Stimulated activated CD4-positive, alpha-beta T cell treated with anti-CD3 and anti-CD28 coated beads, Interleukin-15, amount 100 ng/mL, for 48 hours (primary cell): ENCODE data around the gene UVSSA.
"Not testable (repeated sequence)": the region's sequence is repeated elsewhere in the genome, so short reads cannot be mapped to it uniquely, and the experiment has no call there.

Experiments
- DNase-seq, 2 donors: peaks; one replicate each; pipeline ENCODE4 v3.0.0-alpha.2; 2020; ENCODE audit warnings: low read depth in 2 of 2

UVSSA gene

GRCh38 chr4:1316537-1317168 is 30.4 kb upstream of the UVSSA start:
- no peak for DNase-seq

GRCh38 chr4:1317177-1318045 is 29.6 kb upstream of the UVSSA start:
- no peak for DNase-seq

DNA sequence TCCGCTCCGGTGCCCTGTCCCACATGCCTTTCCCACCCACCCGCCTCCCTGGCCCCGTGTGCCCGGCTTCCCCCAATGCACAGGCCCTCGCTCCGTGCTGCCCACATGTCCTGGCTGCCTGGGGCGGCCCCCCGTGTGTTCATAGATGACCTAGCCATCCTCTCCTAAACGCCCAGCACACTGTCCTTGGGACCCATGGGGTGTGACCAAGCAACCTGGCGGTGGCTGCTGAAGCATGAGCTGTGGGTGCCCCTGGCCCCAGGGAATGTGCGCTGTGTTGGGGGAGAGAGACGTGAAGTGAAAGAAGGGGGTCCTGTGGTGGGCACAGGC is 29.0 kb upstream of the UVSSA start:
- DNase-seq, result no peak

- no peak for DNase-seq
Observed at GRCh38 chr4:1318488-1319213, 28.4 kb upstream of the UVSSA start.

DNA sequence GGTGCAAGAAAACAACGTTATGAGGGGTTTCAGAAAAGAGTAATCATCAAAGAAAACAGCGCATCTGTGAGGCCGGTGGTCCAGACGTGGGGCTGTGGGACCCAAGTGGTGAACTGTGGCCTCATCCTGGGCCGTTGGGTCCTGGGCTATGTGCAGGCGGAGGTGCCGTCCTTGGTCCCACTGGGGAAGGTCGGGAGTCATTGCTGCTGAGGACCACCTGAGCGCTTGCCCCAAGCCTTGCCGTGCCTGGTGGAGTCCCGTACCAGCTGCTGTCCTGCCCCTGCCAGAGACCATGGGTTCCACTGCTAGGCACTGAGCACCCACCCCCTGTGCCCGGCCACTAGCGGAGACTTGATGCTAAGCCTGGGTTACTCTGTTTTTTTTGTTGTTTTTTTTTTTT is 25.5 kb upstream of the UVSSA start:
- no peak for DNase-seq

DNA sequence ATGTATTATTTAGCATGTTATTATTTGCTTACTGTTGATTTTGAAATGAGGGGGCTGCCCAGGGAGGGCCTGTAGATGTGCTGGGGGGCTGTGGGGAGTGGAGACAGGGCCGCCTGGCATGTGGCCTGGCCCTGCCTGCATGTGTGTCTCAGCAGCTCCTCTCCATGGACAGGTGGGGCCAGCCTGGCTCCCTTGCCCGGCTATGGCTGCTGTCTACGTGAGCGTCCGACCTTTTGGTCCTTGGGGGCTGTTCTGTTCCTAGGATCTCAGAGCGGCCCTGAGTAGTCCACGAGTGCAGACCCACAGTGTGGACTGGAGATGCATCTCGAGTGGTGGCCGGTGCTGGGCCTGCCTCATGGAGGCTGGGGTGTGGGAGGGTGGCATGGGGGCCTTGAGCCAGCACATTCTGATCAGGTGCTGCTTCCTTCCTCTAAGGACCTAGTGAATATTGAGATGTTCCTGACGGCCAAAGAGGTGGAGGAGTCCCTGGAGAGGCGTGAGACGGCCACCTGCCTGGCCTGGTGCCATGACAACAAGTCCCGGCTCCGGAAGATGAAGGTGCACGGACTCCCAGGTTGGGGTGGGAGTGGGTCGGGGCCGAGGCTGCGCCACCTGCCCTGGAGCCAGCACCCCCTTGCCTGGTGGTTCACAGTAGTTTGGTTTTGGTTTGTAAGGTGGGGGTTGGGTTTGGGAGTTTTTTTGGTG is 24.9 kb upstream of the UVSSA start:
- no peak for DNase-seq

GRCh38 chr4:1323280-1323634 is 23.8 kb upstream of the UVSSA start:
- no peak for DNase-seq

- no peak for DNase-seq
Observed at GRCh38 chr4:1323635-1324442, 23.2 kb upstream of the UVSSA start.

DNA sequence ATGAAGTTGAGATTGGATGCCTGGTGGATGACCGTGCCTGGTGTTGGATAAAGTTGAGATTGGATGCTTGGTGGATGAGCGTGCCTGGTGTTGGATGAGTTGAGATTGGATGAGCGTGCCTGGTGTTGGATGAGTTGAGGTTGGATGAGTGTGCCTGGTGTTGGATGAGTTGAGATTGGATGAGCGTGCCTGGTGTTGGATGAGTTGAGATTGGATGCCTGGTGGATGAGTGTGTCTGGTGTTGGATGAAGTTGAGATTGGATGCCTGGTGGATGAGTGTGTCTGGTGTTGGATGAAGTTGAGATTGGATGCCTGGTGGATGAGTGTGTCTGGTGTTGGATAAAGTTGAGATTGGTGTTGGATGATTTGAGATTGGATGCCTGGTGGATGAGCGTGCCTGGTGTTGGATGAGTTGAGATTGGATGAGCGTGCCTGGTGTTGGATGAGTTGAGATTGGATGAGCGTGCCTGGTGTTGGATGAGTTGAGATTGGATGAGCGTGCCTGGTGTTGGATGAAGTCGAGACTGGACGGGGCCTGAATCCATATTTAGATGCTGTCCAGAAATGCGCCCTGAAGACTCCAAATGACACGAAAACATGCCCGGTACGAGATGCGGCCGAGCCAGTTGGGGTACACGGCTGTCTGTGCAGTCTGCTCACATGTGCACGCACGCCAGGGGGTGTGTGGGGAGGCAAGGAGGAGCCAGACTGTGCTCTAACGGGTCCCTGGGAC is 22.4 kb upstream of the UVSSA start:
- DNase-seq, result not testable (repeated sequence)

DNA sequence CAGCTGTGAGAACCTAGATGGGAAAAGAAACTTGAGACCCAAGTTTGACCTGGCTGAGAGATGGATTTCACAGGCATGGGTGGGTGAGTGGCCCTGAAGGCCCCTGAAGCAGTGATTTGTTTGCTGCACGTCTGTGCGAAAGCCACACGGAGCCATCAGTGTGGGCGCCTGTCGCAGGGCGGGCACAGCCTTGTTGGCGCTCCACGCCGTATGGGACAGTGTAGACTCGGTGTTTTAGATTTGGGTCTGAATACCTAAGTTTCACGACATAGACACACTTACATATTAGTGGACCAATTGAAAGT is 21.9 kb upstream of the UVSSA start:
- DNase-seq, result no peak

DNA sequence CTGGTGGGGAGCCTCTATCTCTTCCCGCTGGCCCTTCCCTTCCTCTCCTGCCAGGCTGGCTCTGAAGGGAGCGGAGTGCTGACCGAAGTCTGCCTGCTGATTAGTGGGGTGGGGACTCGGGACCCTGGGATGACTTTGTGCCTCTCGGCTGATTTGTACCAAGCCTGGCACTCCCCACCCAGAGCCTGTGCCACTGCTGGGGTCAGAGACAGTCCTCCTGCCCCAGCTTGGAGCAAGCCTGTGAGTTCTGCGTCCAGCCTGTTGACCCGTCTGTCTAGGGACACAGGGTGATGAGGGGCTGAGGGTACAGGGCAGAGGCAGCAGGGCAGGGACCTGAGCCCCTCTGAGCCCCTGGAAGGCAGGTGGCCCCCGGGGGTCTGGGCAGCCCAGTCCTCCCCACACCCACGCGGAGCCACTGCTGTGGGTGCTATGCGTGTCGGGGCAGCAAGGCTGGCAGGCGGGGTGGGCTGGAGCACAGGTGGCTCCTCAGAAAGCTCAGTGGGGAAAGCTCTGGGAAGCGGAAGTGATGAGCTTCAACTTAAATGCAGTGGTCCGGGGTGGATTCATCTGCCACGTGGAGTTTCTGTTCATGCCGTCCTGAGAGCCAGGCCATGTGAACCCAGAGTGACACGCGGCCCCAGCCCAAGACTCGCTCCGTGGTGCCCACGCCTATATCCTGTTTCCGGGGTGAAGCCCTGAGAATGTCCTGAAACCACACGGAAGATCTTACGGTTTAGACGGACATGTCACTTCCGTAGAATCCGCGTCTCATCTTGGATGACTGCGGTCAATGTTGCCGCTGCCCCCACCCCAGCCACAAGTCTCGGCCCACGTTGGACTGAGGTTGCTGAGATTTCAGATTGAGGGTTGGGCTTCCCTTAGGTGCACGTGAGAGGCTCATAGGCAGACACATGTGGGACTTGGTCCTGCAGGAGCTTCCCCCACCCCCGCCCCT is 21.1 kb upstream of the UVSSA start:
- DNase-seq, result no peak

DNA sequence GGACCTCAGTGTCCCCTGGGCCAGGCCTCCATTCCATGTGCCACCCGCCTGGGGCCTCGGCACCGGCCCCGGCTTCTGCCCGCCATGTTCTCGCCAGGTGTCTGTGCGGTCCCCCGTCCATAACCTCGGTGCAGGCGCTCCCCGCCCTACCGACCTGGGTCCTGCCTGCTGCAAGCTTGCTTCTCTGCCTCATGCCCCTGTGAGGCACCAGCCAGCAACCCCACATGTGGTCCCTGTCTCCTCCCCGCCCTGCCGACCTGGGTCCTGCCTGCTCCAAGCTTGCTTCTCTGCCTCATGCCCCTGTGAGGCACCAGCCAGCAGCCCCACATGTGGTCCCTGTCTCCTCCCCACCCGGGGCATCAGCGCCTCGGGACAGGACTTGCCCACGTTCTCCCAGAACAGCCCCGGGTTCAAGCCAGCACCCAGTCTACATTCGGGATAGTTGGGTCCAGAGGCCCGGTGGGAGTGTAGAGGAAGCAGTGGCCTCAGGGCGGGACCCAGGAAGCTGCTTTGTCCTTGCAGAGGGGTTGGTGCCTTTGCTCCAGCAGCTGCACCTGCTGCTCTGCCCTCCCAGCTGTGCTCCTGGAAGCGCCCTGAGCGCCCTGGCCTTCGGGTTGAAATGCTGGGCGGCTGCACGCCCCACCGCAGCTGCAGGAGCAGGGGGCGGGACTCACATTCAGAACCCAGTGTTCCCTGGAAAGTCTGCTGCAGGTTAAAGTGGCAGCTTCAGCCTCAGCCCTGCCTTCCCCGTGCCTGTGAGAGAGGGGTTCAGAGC is 20.1 kb upstream of the UVSSA start:
- DNase-seq, result no peak

DNA sequence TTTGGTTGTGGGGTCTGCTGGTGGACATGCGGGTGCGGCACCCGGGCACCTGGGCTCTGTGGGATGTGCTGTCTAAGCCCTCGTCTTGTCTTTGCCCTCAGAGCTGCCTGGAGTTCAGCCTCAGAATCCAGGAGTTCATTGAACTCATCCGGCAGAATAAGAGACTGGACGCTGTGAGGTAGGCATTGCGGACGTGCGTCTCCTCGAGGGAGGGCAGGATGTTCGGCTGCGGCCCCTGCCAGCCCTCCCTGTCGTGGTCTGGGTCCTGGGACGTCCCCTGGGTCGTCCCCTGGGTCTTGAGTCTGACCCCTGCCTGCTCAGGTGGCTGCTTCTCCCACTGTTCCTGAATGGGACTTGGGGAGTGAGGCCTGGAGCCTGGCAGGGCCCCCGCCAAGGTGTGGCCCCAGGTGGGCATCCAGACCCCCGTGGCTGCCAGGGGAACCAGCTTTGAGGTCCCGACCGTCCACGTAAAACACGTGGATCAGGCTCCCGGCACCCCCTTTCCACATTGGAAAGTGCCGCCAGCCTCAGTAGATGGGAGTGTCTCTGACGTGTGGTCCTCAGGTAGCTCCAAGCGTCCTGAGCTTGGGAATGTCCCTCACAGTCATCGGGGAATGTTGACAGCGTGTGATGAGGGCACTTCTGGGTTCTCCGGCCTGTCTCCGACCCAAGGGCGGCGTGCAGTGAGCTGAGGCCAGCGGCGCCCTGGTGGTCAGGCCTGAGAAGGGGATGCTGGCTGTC is 19.3 kb upstream of the UVSSA start:
- no peak for DNase-seq

DNA sequence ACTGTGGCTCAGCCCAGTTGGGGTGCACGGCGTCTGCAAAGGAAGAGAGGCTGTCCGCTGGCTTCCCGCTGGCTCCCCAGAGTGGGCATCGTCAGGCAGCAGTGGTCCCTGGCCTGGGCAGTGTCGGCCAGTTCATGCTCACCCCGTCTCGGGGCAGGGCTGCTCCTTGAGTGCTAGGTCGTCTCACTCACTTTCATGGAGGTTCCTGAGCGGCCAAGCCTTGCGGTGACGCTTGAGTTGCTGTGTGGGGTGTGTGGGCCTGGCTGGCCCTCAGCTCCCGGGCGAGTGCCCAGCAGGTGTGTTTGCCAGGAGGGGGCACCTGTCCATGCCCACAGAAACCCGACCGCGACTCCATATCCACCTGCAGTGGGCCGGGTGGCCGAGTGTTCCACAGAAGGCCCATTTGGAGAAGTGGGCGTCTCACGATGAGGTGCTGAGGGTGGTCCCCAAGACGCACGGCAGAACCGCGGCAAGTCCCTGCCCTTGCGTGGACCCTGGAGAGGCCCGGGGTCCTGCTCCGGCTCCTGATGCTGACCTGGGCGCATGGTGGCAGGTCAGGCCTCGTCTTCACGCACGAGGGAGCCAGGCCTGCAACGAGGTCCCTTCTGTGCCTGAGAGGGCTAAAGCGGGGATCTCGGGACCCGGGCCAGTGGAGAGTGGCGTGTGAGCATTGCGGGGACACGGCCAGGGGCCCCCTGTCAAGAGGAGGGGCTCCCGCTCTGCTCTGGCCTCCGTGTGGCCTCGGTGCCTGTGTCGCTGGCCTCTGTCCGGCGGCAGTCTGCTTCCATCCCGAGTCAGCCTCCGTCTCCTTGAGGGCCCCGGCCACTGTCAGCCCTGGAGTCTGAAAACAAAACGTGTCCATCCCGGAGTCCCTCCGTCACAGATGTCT is 18.5 kb upstream of the UVSSA start:
- no peak for DNase-seq

DNA sequence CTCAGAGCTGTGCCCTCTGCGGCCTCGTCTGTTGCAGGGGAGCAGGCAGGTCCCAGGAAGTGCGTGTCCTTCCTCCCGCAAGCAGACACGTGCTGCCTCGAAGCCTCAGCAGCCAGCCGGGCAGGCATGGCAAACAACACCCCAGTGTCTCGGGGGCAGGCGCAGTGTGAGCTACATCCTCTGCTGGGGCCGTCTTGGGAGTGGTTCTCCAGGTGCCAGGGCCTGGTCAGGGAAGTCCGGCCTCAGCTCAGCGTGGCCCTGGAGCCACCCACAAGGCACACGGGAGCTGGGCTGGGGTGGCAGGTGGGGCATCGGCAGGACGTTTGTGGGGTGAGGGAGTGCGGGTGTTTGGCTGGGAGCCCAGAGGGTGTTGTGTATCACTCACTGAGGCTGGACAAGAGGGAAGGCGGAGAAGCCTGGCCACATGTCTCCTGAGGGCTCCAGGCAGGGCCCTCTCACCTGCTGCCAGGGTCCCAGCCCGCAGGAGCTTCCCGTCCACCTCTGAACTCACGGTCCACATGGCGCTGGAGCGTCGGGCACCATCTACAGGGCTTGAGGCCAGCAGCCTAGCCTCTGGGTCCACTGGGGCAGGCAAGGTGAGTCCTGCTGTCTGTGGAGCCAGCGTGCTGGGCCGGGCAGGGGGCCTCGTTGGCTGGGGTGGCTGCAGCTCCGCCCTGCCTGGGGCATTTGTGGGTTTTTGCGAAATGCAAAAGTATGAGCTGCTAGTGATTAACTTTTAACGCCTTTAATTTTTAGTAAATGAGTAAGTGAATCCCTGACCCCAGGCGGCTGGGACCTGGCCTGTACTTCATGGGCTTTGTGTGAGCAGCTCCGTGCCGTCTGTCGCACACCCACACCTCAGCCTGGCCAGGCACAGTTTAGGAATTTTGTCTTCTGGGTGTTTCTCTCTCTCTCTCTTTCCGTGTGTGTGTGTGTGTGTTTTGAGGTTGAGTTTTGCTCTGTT is 17.3 kb upstream of the UVSSA start:
- DNase-seq, result no peak
